Liver (tissue), 9 donors: ENCODE data around the gene PCCB. TPM values are rescaled to one million over a fixed set of nuclear protein-coding genes. Genes with fewer than 3 reads are reported as not detected.

Source experiments
- DNase-seq: peaks from one replicate; pipeline ENCODE4 v3.0.0-alpha.2; 2017; ENCODE audit warnings: low spot score
- H3K27ac ChIP-seq, 2 donors: one replicate each; pipeline ENCODE4 v1.7.0; 2013; ENCODE audit warnings: inconsistent platforms in 2 of 2, low read length in 2 of 2, control low read depth in 1 of 2, low read depth in 1 of 2, mild to moderate bottlenecking in 1 of 2
- H3K27me3 ChIP-seq, 4 donors: one replicate each; pipeline versions ENCODE4 v1.6.1 to v1.7.0; 2013; ENCODE audit warnings: low read length in 3 of 4, inconsistent platforms in 1 of 4, mild to moderate bottlenecking in 1 of 4, moderate library complexity in 1 of 4; ENCODE audit not compliant: control insufficient read depth in 4 of 4, insufficient read depth in 4 of 4
- H3K36me3 ChIP-seq, 4 donors: one replicate each; pipeline versions ENCODE4 v1.6.1 to v1.7.0; 2013; ENCODE audit warnings: low read length in 3 of 4, mild to moderate bottlenecking in 3 of 4, low read depth in 1 of 4, moderate library complexity in 1 of 4; ENCODE audit not compliant: control insufficient read depth in 4 of 4, insufficient read depth in 3 of 4
- H3K4me1 ChIP-seq, 4 donors: one replicate each; pipeline versions ENCODE4 v1.6.1 to v1.7.0; 2013; ENCODE audit warnings: low read length in 3 of 4, mild to moderate bottlenecking in 3 of 4, moderate library complexity in 1 of 4; ENCODE audit not compliant: control insufficient read depth in 4 of 4, insufficient read depth in 4 of 4
- H3K4me3 ChIP-seq, 3 donors: one replicate each; pipeline versions ENCODE4 v1.6.1 to v1.7.0; 2013; ENCODE audit warnings: low read length in 3 of 3, control low read depth in 1 of 3, low read depth in 1 of 3, mild to moderate bottlenecking in 1 of 3
- H3K9ac ChIP-seq, 2 donors: one replicate each; pipeline ENCODE4 v1.7.0; 2013; ENCODE audit warnings: low read length in 2 of 2, mild to moderate bottlenecking in 2 of 2, moderate library complexity in 2 of 2, control low read depth in 1 of 2, low read depth in 1 of 2
- H3K9me3 ChIP-seq, 4 donors: one replicate each; pipeline versions ENCODE4 v1.6.1 to v1.7.0; 2013; ENCODE audit warnings: low read length in 3 of 4; ENCODE audit not compliant: control insufficient read depth in 4 of 4
- ATF3 ChIP-seq: IDR thresholded peaks from 2 replicates; pipeline ENCODE4 v1.6.1; 2016; ENCODE audit warnings: antibody characterized with exemption
- EGR1 ChIP-seq, 2 donors: IDR thresholded peaks; 2 replicates each; pipeline ENCODE4 v1.6.1; 2016 to 2018; ENCODE audit warnings: antibody characterized with exemption in 2 of 2, low read depth in 2 of 2
- FOXA1 ChIP-seq: IDR thresholded peaks from 2 replicates; pipeline ENCODE4 v1.6.1; 2016; ENCODE audit warnings: antibody characterized with exemption
- FOXA2 ChIP-seq: IDR thresholded peaks from 2 replicates; pipeline ENCODE4 v1.6.1; 2016; ENCODE audit warnings: antibody characterized with exemption
- GABPA ChIP-seq, 2 donors: IDR thresholded peaks in 1 of 2; conservative IDR thresholded peaks in 1 of 2; 2 replicates each; pipeline ENCODE4 v1.6.1; 2016; ENCODE audit warnings: antibody characterized with exemption in 2 of 2, mild to moderate bottlenecking in 1 of 2, moderate library complexity in 1 of 2
- HNF4A ChIP-seq, 2 donors: conservative IDR thresholded peaks; 2 replicates each; pipeline ENCODE4 v1.6.1; 2016; ENCODE audit warnings: antibody characterized with exemption in 2 of 2, mild to moderate bottlenecking in 2 of 2
- HNF4G ChIP-seq: IDR thresholded peaks from 2 replicates; pipeline ENCODE4 v1.6.1; 2016; ENCODE audit warnings: antibody characterized with exemption
- NR2F2 ChIP-seq: IDR thresholded peaks from 2 replicates; pipeline ENCODE4 v1.6.1; 2016; ENCODE audit warnings: antibody characterized with exemption
- RAD21 ChIP-seq, 2 donors: IDR thresholded peaks; 2 replicates each; pipeline ENCODE4 v1.6.1; 2016; ENCODE audit warnings: antibody characterized with exemption in 2 of 2, mild to moderate bottlenecking in 2 of 2
- RXRA ChIP-seq, 2 donors: IDR thresholded peaks; 2 replicates each; pipeline ENCODE4 v1.6.1; 2017 to 2018; ENCODE audit warnings: antibody characterized with exemption in 2 of 2, mild to moderate bottlenecking in 1 of 2
- SP1 ChIP-seq: IDR thresholded peaks from 2 replicates; pipeline ENCODE4 v1.6.1; 2018; ENCODE audit warnings: antibody characterized with exemption, mild to moderate bottlenecking
- TAF1 ChIP-seq: conservative IDR thresholded peaks from 2 replicates; pipeline ENCODE4 v1.6.1; 2016; ENCODE audit warnings: antibody characterized with exemption, mild to moderate bottlenecking
- WGBS: extraction: QIAGEN DNeasy Blood & Tissue Kit; methylation state at CpG from one replicate; pipeline ENCODE4 v1.1.7; 2013; 5-methylcytosine and 5-hydroxymethylcytosine counted together
- polyA plus RNA-seq, 2 donors: library from polyadenylated mRNA; stranded (reverse) in 1 of 2; unstranded in 1 of 2; fragments of 200-250 nt in 1 of 2; fragments of >200 nt in 1 of 2; fragmentation: Nextera tagmentation in 1 of 2; extraction: Ambion mirVana in 1 of 2; gene quantifications; one replicate each; pipeline versions ENCODE4 v1.2.1 to v1.2.3, GENCODE V29; 2013 to 2015
- total RNA-seq, 2 donors: library from RNA; depleted of rRNA; stranded (reverse); fragments of >200 nt; gene quantifications; one replicate each; pipeline ENCODE4 v1.2.3, GENCODE V29; 2014
- TF ChIP-seq, protein P1 (sequence below): fragments of 150-350 bp; IDR thresholded peaks from 2 replicates; pipeline ENCODE4 v1.5.1; 2017; ENCODE audit warnings: improper control_type of control experiment, low read depth, low read length; ENCODE audit not compliant: missing input control
- TF ChIP-seq, protein P2 (sequence below): IDR thresholded peaks from 2 replicates; pipeline ENCODE4 v1.6.1; 2016; ENCODE audit warnings: antibody characterized with exemption
- donor health status: healthy.
- donor health status: healthy.
- donor health status: healthy.
- donor health status: healthy.
- donor health status: healthy.

Gene PCCB
- total and polyA plus RNA-seq, 4 donors: 72.8 to 120 (median 95.0) TPM

- H3K9ac ChIP-seq: no peak overlapping the region
- no peaks in the 10 kb centered on the region for H3K9me3 ChIP-seq
- 70% methylated on average over 5 of the region's 5 CpGs for WGBS
- no peak overlapping the region for H3K4me3 ChIP-seq
- peaks cover 2 to 7% (median 3%) of the 10 kb centered on the region in 4 donors for H3K36me3 ChIP-seq
- DNase-seq: peak; percentile 41
- no peak overlapping the region for H3K27ac ChIP-seq
- H3K27me3 ChIP-seq: no peaks in the 10 kb centered on the region
- no peaks in the 10 kb centered on the region for H3K4me1 ChIP-seq
- TF ChIP-seq RAD21 (IDR thresholded peaks at IDR 0.05): no peak
- no peak for TF ChIP-seq NR2F2
- TF ChIP-seq RXRA (IDR thresholded peaks at IDR 0.05): peak in 1 of 2 donors; percentile 20
Observed at GRCh38 chr3:136343873-136344555, 93.9 kb downstream of the PCCB start.

- 97% methylated on average over 5 of the region's 5 CpGs for WGBS
- no peaks in the 10 kb centered on the region for H3K27me3 ChIP-seq
- no peak overlapping the region for H3K9ac ChIP-seq
- no peak overlapping the region for H3K4me3 ChIP-seq
- no peaks in the 10 kb centered on the region for H3K9me3 ChIP-seq
- no peak overlapping the region for H3K27ac ChIP-seq
- no peaks in the 10 kb centered on the region for H3K4me1 ChIP-seq
- H3K36me3 ChIP-seq: peaks cover 0 to 5% (median 1%) of the 10 kb centered on the region in 4 donors
- no peak for DNase-seq
- TF ChIP-seq HNF4G (no peak), FOXA2 (no peak), RXRA (IDR thresholded peaks at IDR 0.05) (no peak), GABPA (IDR thresholded peaks at IDR 0.05 in 1 of 2, conservative IDR thresholded peaks at IDR 0.05 in 1 of 2) (no peak), SP1 (no peak), FOXA1 (no peak), RAD21 (IDR thresholded peaks at IDR 0.05) (no peak), TAF1 (no peak), NR2F2 (no peak)
- TF ChIP-seq, protein P1, sequence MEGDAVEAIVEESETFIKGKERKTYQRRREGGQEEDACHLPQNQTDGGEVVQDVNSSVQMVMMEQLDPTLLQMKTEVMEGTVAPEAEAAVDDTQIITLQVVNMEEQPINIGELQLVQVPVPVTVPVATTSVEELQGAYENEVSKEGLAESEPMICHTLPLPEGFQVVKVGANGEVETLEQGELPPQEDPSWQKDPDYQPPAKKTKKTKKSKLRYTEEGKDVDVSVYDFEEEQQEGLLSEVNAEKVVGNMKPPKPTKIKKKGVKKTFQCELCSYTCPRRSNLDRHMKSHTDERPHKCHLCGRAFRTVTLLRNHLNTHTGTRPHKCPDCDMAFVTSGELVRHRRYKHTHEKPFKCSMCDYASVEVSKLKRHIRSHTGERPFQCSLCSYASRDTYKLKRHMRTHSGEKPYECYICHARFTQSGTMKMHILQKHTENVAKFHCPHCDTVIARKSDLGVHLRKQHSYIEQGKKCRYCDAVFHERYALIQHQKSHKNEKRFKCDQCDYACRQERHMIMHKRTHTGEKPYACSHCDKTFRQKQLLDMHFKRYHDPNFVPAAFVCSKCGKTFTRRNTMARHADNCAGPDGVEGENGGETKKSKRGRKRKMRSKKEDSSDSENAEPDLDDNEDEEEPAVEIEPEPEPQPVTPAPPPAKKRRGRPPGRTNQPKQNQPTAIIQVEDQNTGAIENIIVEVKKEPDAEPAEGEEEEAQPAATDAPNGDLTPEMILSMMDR: no peak
- TF ChIP-seq, protein P2, sequence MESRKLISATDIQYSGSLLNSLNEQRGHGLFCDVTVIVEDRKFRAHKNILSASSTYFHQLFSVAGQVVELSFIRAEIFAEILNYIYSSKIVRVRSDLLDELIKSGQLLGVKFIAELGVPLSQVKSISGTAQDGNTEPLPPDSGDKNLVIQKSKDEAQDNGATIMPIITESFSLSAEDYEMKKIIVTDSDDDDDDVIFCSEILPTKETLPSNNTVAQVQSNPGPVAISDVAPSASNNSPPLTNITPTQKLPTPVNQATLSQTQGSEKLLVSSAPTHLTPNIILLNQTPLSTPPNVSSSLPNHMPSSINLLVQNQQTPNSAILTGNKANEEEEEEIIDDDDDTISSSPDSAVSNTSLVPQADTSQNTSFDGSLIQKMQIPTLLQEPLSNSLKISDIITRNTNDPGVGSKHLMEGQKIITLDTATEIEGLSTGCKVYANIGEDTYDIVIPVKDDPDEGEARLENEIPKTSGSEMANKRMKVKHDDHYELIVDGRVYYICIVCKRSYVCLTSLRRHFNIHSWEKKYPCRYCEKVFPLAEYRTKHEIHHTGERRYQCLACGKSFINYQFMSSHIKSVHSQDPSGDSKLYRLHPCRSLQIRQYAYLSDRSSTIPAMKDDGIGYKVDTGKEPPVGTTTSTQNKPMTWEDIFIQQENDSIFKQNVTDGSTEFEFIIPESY: no peak
Observed at GRCh38 chr3:136346486-136346885, 96.3 kb downstream of the PCCB start.

DNA sequence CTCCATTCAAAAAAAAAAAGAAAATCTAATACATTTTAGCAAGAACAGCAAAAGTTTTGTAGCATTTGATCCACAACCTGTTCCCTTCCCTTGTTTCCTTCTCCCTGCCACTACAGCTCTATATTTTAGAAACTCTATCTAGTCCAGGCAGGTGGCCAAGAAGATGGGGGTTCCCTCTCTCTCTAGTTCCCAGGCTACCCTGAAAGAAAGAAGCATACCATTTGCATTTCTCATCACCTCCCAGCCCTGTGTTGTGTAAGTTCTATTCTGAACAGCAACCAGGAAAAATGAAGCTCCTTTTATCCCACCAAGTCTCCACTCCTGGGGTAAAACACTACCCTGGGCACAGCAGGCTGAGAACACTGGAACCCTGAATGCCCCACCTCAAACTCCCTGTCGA, 100.0 kb downstream of the PCCB start:
- H3K4me1 ChIP-seq: peaks cover 0 to 7% (median 0%) of the 10 kb centered on the region in 4 donors
- no peak overlapping the region for H3K4me3 ChIP-seq
- no peak for TF ChIP-seq RAD21 (IDR thresholded peaks at IDR 0.05)
- no peak for TF ChIP-seq ATF3
- TF ChIP-seq, protein P1: no peak
- TF ChIP-seq SP1: no peak
- TF ChIP-seq NR2F2: no peak
- TF ChIP-seq EGR1 (IDR thresholded peaks at IDR 0.05; ENCODE audit: low read depth in 2 of 2): no peak
- TF ChIP-seq GABPA (IDR thresholded peaks at IDR 0.05 in 1 of 2, conservative IDR thresholded peaks at IDR 0.05 in 1 of 2): no peak
- no peak for TF ChIP-seq TAF1
- TF ChIP-seq HNF4A (conservative IDR thresholded peaks at IDR 0.05): no peak
- no peaks in the 10 kb centered on the region for H3K27me3 ChIP-seq
- H3K27ac ChIP-seq: no peak overlapping the region
- DNase-seq: no peak
- H3K9me3 ChIP-seq: no peaks in the 10 kb centered on the region
- WGBS: 95% methylated on average over 1 of the region's 1 CpG
- peaks cover 0 to 5% (median 1%) of the 10 kb centered on the region in 4 donors for H3K36me3 ChIP-seq
- no peak overlapping the region for H3K9ac ChIP-seq
